GM12874 (cell line): ENCODE measurements around the gene KRT72.

Source experiments
- TF ChIP-seq, protein P1 (sequence below): IDR thresholded peaks from 2 replicates; pipeline ENCODE4 v1.5.1; 2011; ENCODE audit warnings: low read depth, mild to moderate bottlenecking, control low read depth, low read length, moderate library complexity; ENCODE audit not compliant: insufficient read depth

Gene KRT72

GRCh38 chr12:52551216-52551865 lies 49.9 kb downstream of the KRT72 start:
- TF ChIP-seq, protein P1, sequence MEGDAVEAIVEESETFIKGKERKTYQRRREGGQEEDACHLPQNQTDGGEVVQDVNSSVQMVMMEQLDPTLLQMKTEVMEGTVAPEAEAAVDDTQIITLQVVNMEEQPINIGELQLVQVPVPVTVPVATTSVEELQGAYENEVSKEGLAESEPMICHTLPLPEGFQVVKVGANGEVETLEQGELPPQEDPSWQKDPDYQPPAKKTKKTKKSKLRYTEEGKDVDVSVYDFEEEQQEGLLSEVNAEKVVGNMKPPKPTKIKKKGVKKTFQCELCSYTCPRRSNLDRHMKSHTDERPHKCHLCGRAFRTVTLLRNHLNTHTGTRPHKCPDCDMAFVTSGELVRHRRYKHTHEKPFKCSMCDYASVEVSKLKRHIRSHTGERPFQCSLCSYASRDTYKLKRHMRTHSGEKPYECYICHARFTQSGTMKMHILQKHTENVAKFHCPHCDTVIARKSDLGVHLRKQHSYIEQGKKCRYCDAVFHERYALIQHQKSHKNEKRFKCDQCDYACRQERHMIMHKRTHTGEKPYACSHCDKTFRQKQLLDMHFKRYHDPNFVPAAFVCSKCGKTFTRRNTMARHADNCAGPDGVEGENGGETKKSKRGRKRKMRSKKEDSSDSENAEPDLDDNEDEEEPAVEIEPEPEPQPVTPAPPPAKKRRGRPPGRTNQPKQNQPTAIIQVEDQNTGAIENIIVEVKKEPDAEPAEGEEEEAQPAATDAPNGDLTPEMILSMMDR: no peak

GRCh38 chr12:52546126-52546525 lies 55.1 kb downstream of the KRT72 start:
- TF ChIP-seq, protein P1: no peak

DNA sequence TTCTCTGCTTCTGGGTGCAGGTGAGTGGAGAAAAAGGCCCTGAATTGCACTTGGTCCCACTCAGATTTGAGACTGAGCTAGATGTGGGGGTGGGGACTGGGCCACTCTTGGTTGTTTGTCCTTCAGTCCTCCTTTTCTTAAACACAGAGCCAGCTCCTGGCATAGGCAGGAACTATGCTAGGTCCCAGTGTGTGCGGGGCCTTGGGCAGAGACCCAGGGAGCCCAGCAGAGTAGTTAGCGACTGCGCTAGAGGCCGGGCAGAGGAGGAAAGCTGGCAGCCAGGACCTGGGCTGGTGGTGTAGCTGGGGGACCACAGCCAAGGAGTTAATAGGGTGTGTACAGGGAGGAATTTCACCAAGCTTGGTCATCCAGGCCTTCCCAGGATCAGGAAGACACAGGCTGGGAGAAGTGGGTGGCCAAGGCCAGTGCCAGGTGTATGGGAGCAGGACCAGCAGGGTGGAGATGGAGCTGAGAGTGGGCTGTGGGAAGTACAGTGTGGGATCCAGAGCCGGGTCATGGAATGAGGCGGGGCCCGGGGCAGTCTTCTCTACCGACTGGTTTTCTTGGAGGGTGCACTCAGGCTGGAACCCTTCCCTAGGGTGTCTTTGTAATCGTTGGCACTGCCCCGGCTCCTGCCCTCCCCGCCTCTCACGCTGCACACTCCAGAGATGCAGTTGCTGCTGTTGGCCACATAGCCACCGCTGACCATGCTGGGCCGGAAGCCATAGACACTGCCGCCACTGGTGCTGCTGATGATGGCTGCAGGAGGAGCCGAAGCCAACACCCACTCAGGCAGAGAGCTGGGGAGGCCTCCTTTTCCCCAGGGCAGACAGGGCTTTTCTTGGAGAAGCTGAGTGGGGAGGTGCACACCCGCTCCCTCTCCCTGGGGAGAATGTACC lies 57.0 kb downstream of the KRT72 start:
- TF ChIP-seq, protein P1: no peak

- TF ChIP-seq, protein P1: no peak
Observed at GRCh38 chr12:52542785-52543318, 58.4 kb downstream of the KRT72 start.

DNA sequence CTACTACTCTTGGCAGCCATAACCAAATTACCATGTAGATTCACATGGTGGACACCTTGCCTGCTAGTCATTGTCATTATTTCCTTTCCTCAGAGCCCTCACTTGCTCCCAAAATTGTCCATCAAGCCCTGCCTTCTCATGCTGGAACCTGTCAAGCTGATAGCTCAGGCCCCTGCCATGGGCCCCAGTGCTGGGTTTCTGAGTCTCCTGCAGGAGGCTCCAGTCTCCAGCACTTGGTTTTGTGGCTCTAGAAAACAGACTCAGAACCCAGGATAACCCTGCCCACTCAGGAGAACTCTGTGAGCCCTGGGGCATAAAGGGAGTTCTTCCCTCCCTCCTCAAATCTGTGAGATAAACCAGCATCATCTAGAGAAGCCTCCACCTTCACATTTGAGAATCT lies 59.1 kb downstream of the KRT72 start:
- TF ChIP-seq, protein P1: no peak

GRCh38 chr12:52541709-52542108 lies 59.6 kb downstream of the KRT72 start:
- TF ChIP-seq, protein P1: no peak

DNA sequence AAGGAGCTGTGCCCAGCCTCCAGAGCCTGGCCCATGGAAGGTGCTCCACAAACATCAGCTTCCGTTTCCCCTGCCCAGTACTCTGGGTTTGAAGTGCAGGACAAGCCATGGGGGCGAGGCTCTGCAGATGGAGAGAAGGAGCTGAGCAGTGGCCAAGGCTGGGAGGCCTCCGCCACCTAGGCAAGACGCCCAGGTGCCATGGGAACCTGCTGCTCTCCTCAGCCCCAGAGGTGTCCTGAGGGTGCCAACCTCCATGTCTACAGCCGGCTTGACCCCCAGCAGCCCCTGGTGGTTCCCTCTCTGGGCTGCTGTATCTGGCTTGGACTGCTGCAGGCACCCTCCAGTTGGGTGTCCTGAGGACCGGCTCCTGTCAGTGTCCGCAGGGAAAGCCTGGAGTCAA lies 60.7 kb downstream of the KRT72 start:
- TF ChIP-seq, protein P1: no peak
